CD4-positive, alpha-beta memory T cell (primary cell): ENCODE measurements around the gene MTHFSD. TPM values are rescaled to one million over a fixed set of nuclear protein-coding genes. Genes with fewer than 3 reads are reported as not detected.

ENCODE experiments used
- CTCF ChIA-PET: fragments of 350-600 bp; sonication (Branson Sonifier 250); formaldehyde crosslinking; loops from one replicate; lab custom pipeline; 2021; ENCODE audit warnings: inconsistent platforms; ENCODE audit not compliant: partially characterized antibody; lab: Charles Lee
- POLR2A ChIA-PET: fragments of 350-600 bp; sonication (Branson Sonifier 250); formaldehyde crosslinking; loops from one replicate; lab custom pipeline; 2021; ENCODE audit not compliant: partially characterized antibody; lab: Charles Lee
- DNase-seq, 5 donors: peaks; one replicate each; pipeline versions ENCODE4 v3.0.0 to v3.0.0-alpha.2; 2020 to 2022; ENCODE audit warnings: mixed read lengths in 1 of 5
- H3K27ac ChIP-seq: one replicate; pipeline ENCODE4 v1.7.0; 2013; ENCODE audit warnings: low read depth, low read length
- H3K27me3 ChIP-seq: 2 replicates; pipeline ENCODE4 v1.7.0; 2013; ENCODE audit warnings: mild to moderate bottlenecking, low read length, moderate library complexity; ENCODE audit not compliant: insufficient read depth
- H3K36me3 ChIP-seq: 2 replicates; pipeline ENCODE4 v1.7.0; 2013; ENCODE audit warnings: mild to moderate bottlenecking, low read length, moderate library complexity; ENCODE audit not compliant: insufficient read depth
- H3K4me1 ChIP-seq: 2 replicates; pipeline ENCODE4 v1.7.0; 2013; ENCODE audit warnings: mild to moderate bottlenecking, low read length, moderate library complexity; ENCODE audit not compliant: insufficient read depth
- H3K4me3 ChIP-seq, 2 donors: one replicate each; pipeline ENCODE4 v1.7.0; 2013; ENCODE audit warnings: low read length in 2 of 2, mild to moderate bottlenecking in 1 of 2
- H3K9me3 ChIP-seq, 2 donors: one replicate each; pipeline ENCODE4 v1.7.0; 2013; ENCODE audit warnings: low read length in 2 of 2, control low read depth in 1 of 2; ENCODE audit not compliant: control insufficient read depth in 1 of 2
- H3K27ac Mint-ChIP-seq, 7 donors: one replicate each; pipeline ENCODE4 v1.8.0; 2020 to 2021; ENCODE audit warnings: mixed read lengths in 7 of 7, mild to moderate bottlenecking in 6 of 7, inconsistent platforms in 3 of 7, moderate library complexity in 3 of 7
- H3K27me3 Mint-ChIP-seq, 2 donors: one replicate each; pipeline ENCODE4 v1.8.0; 2020 to 2021; ENCODE audit warnings: mixed read lengths in 2 of 2
- H3K36me3 Mint-ChIP-seq, 2 donors: one replicate each; pipeline ENCODE4 v1.8.0; 2020 to 2021; ENCODE audit warnings: mixed read lengths in 2 of 2, inconsistent platforms in 1 of 2, mild to moderate bottlenecking in 1 of 2
- H3K4me1 Mint-ChIP-seq, 4 donors: one replicate each; pipeline ENCODE4 v1.8.0; 2020 to 2021; ENCODE audit warnings: mixed read lengths in 4 of 4, mild to moderate bottlenecking in 1 of 4
- H3K4me3 Mint-ChIP-seq, 8 donors: one replicate each; pipeline ENCODE4 v1.8.0; 2020 to 2021; ENCODE audit warnings: mixed read lengths in 8 of 8, mild to moderate bottlenecking in 7 of 8, moderate library complexity in 6 of 8, inconsistent platforms in 3 of 8
- H3K9me3 Mint-ChIP-seq, 8 donors: one replicate each; pipeline ENCODE4 v1.8.0; 2020 to 2021; ENCODE audit warnings: mixed read lengths in 8 of 8, mild to moderate bottlenecking in 5 of 8, inconsistent platforms in 3 of 8, moderate library complexity in 1 of 8
- intact Hi-C: fragments of 100-400 bp; cut with micrococcal nuclease; formaldehyde crosslinking; loops from one replicate; pipeline ENCODE4 v1.15.1; 2023
- polyA plus RNA-seq, 2 donors: library from polyadenylated mRNA; unstranded; fragments of 300-500 nt; fragmentation: Illumina TruSeq; gene quantifications; one replicate each; pipeline ENCODE4 v1.2.3, GENCODE V29; 2021
- total RNA-seq, 2 experiments: library from RNA; stranded (reverse); gene quantifications; one replicate each; pipeline ENCODE4 v1.2.3, GENCODE V29; 2021

Gene MTHFSD
- total and polyA plus RNA-seq, 4 experiments from 2014 or later, result 12.5 to 41.6 (median 29.9) TPM

DNA sequence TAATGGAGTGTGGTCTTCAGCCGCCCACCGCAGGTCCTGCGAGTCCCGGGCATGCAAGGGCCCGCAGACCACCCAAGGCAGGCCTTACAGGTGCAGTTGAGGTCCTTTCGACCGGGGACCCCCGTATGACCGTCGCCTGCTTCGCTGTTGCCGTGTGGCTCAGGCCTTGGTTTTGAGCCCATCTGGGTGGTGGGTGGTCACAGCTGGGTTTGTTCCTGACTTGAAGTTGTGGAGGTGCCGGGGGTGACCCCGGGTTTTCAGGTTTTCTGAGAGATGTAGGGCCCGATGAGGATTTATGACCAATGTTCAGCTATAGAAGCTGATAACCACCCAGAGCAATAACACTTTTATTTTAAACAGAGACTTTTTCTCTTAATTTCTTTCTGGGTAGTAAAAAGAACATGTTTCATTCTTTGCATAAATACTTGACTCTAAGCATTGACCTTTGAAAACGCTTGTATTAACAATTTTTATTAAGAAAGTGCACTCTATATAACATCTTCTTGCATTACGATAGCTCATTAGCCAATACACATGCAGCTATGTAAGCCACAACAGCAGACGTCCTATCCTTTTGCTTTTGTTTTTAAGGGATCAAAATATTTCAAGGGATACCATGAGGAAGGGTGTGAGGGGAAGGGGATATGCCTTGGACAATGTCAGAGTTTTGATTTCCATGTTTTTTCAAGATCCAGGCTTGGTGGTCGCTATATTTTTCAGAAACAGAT is 25.2 kb upstream of the MTHFSD start:
- no peak overlapping the region for H3K27ac ChIP-seq
- no peaks in the 10 kb centered on the region for H3K36me3 Mint-ChIP-seq
- no peak for DNase-seq
- no peak overlapping the region for H3K4me3 ChIP-seq
- peaks cover 42 to 47% of the 10 kb centered on the region in 2 donors for H3K27me3 Mint-ChIP-seq
- peaks cover 16% of the 10 kb centered on the region for H3K4me1 ChIP-seq
- peaks cover 21% of the 10 kb centered on the region for H3K27me3 ChIP-seq
- H3K4me1 Mint-ChIP-seq, result peaks cover 3 to 18% (median 10%) of the 10 kb centered on the region in 4 donors
- no peaks in the 10 kb centered on the region for H3K36me3 ChIP-seq
- no peak overlapping the region for H3K4me3 Mint-ChIP-seq
- POLR2A ChIA-PET, result no interaction called here
- intact Hi-C loops, result no loop called here
- no peaks in the 10 kb centered on the region for H3K9me3 Mint-ChIP-seq
- CTCF ChIA-PET, result no interaction called here
- no peaks in the 10 kb centered on the region for H3K9me3 ChIP-seq
- H3K27ac Mint-ChIP-seq, result no peak overlapping the region

GRCh38 chr16:86579268-86580062 is 24.4 kb upstream of the MTHFSD start:
- no peaks in the 10 kb centered on the region for H3K9me3 Mint-ChIP-seq
- Histone ChIP-seq H3K4me3 (no peak overlapping the region), H3K4me1 (peaks cover 16% of the 10 kb centered on the region), H3K27me3 (peaks cover 21% of the 10 kb centered on the region), H3K36me3 (no peaks in the 10 kb centered on the region), H3K9me3 (no peaks in the 10 kb centered on the region), H3K27ac (no peak overlapping the region)
- no peak for DNase-seq
- no peaks in the 10 kb centered on the region for H3K36me3 Mint-ChIP-seq
- peak overlapping the region in 1 of 8 donors; percentile 17 for H3K4me3 Mint-ChIP-seq
- H3K27me3 Mint-ChIP-seq, result peaks cover 48 to 54% of the 10 kb centered on the region in 2 donors
- peaks cover 3 to 18% (median 11%) of the 10 kb centered on the region in 4 donors for H3K4me1 Mint-ChIP-seq
- ChIA-PET CTCF (no interaction called here), POLR2A (no interaction called here)
- intact Hi-C loops, result no loop called here
- H3K27ac Mint-ChIP-seq, result peak overlapping the region in 1 of 7 donors; percentile 51

GRCh38 chr16:86578611-86579267 is 23.7 kb upstream of the MTHFSD start:
- peaks cover 51 to 60% of the 10 kb centered on the region in 2 donors for H3K27me3 Mint-ChIP-seq
- intact Hi-C loops, result no loop called here
- peaks cover 21% of the 10 kb centered on the region for H3K27me3 ChIP-seq

GRCh38 chr16:86578061-86578599 is 23.1 kb upstream of the MTHFSD start, which contains the start of gene FOXL1:
Gene FOXL1, plus strand, starts transcription at chr16:86578549. Its CDS starts 175 bp downstream, at chr16:86578724.
- H3K9me3 Mint-ChIP-seq, result no peaks in the 10 kb centered on the region
- peaks cover 50 to 63% of the 10 kb centered on the region in 2 donors for H3K27me3 Mint-ChIP-seq
- no peak for DNase-seq
- Histone ChIP-seq H3K9me3 (no peaks in the 10 kb centered on the region), H3K4me3 (no peak within 1 kb of the TSS), H3K27ac (no peak within 1 kb of the TSS), H3K36me3 (no peaks in the 10 kb centered on the region), H3K27me3 (peaks cover 21% of the 10 kb centered on the region), H3K4me1 (peaks cover 16% of the 10 kb centered on the region)
- no peaks in the 10 kb centered on the region for H3K36me3 Mint-ChIP-seq
- peaks cover 3 to 18% (median 11%) of the 10 kb centered on the region in 4 donors for H3K4me1 Mint-ChIP-seq
- H3K4me3 Mint-ChIP-seq, result peak within 1 kb of the TSS in 3 of 8 donors; percentile 4 to 20 (median 11)
- POLR2A ChIA-PET, result no interaction called here
- intact Hi-C loops, result no loop called here
- no peak within 1 kb of the TSS for H3K27ac Mint-ChIP-seq
- CTCF ChIA-PET, result no interaction called here

More at GRCh38 chr16:86578611-86579267, 23.7 kb upstream of the MTHFSD start:
- H3K4me1 ChIP-seq, result peaks cover 16% of the 10 kb centered on the region
- no peak overlapping the region for H3K27ac Mint-ChIP-seq
- H3K36me3 Mint-ChIP-seq, result no peaks in the 10 kb centered on the region
- POLR2A ChIA-PET, result no interaction called here
- CTCF ChIA-PET, result no interaction called here
- no peak for DNase-seq
- H3K4me1 Mint-ChIP-seq, result peaks cover 3 to 18% (median 11%) of the 10 kb centered on the region in 4 donors
- no peak overlapping the region for H3K4me3 Mint-ChIP-seq
- no peaks in the 10 kb centered on the region for H3K9me3 ChIP-seq
- H3K4me3 ChIP-seq, result no peak overlapping the region
- H3K9me3 Mint-ChIP-seq, result no peaks in the 10 kb centered on the region
- no peaks in the 10 kb centered on the region for H3K36me3 ChIP-seq
- H3K27ac ChIP-seq, result no peak overlapping the region

DNA sequence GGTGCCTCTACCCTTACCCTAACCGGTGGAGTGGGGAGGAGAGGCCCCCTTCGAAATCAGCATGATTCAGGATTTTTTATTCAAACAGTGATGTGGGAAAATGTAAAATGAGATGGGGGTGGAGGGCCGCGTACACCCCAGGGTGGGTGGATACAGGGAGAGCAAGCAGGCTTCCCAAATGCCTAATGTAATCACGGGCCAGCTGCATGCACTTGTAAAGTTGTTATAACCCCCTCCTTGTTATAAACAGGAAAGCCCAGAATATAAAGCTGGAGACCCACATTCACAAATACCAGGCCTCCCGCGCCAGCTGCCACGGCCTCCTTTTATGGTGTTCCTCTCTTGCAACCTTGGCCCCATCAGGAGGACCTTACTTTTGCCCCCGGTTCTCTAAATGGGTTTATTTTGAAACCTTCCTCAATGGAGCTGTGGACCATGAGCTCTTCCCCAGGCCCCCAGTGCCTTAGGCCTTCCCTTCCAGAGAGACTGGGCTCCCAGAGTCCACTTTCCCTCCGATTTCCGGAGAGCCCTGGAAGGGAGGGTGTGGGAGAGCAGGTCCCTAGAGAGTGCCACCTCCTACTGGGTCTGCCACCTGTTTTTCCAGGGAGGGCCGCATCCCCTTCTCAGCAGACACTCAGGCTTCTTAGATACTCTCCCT is 22.4 kb upstream of the MTHFSD start:
- CTCF ChIA-PET, result no interaction called here
- no peaks in the 10 kb centered on the region for H3K9me3 ChIP-seq
- Mint-ChIP-seq H3K9me3 (no peaks in the 10 kb centered on the region), H3K4me1 (peaks cover 3 to 18% (median 11%) of the 10 kb centered on the region in 4 donors), H3K27ac (no peak overlapping the region), H3K36me3 (no peaks in the 10 kb centered on the region), H3K27me3 (peaks cover 51 to 66% of the 10 kb centered on the region in 2 donors), H3K4me3 (peak overlapping the region in 2 of 8 donors; percentile 1 to 47)
- no peak overlapping the region for H3K27ac ChIP-seq
- H3K36me3 ChIP-seq, result no peaks in the 10 kb centered on the region
- H3K4me1 ChIP-seq, result peaks cover 16% of the 10 kb centered on the region
- POLR2A ChIA-PET, result no interaction called here
- no peak overlapping the region for H3K4me3 ChIP-seq
- intact Hi-C loops, result no loop called here
- H3K27me3 ChIP-seq, result peaks cover 21% of the 10 kb centered on the region
- no peak for DNase-seq

DNA sequence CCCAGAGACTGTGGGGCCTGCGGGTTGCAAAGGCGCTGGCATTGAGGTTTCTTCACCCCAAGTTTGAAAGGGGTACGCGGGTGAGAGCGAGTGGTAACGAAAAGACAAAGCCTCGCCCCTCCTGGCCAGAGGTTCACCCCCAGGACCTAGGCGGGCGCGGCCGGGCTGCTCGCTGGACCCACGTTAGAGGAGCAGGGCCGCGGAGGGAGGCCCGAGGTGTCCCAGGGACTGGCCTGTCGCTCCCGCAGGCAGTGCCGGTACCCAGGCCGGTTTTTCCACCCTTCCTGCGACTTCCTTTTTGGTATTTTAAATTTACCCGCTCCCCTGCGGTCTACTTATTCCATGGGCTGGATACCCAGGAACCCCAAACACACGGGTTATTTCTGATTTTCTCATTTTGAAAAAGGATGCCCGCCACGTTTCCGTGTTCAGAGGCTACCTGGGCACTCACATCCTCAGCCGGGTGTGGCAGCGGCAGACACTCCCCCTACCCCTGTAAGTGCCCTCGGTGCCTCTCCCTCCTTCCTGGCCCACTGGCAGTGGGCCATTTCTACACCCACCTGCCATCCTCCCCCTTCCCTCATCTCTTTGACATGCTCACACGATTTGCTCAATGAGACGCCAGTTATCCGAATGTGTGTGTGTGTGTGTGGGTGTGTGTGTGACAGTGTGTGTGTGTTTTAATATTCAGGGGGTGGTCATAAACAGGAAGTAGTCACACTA is 21.7 kb upstream of the MTHFSD start:
- H3K9me3 Mint-ChIP-seq, result no peaks in the 10 kb centered on the region

More for the DNA sequence above, 21.7 kb upstream of the MTHFSD start:
- ChIA-PET CTCF (interaction anchor here (1.2 kb wide), 1 partner anchor 12 kb away, joined by 3 read pairs; no protein-coding TSS in a partner anchor), POLR2A (no interaction called here)
- Mint-ChIP-seq H3K27ac (no peak overlapping the region), H3K4me1 (peaks cover 3 to 18% (median 11%) of the 10 kb centered on the region in 4 donors), H3K4me3 (peak overlapping the region; percentile 54 to 86 (median 75)), H3K27me3 (peaks cover 52 to 65% of the 10 kb centered on the region in 2 donors), H3K36me3 (no peaks in the 10 kb centered on the region)
- Histone ChIP-seq H3K4me3 (peak overlapping the region in 1 of 2 donors; percentile 13), H3K9me3 (no peaks in the 10 kb centered on the region), H3K27ac (no peak overlapping the region), H3K36me3 (no peaks in the 10 kb centered on the region), H3K4me1 (peaks cover 16% of the 10 kb centered on the region), H3K27me3 (peaks cover 21% of the 10 kb centered on the region)
- intact Hi-C loops, result no loop called here
- no peak for DNase-seq
